ENCODE results near the gene IRF6. TPM values are rescaled to one million over a fixed set of nuclear protein-coding genes. Genes with fewer than 3 reads are reported as not detected.

Gene IRF6
- total RNA-seq, 2 donors from 2014 or later = 1.0 to 1.8 TPM

DNA sequence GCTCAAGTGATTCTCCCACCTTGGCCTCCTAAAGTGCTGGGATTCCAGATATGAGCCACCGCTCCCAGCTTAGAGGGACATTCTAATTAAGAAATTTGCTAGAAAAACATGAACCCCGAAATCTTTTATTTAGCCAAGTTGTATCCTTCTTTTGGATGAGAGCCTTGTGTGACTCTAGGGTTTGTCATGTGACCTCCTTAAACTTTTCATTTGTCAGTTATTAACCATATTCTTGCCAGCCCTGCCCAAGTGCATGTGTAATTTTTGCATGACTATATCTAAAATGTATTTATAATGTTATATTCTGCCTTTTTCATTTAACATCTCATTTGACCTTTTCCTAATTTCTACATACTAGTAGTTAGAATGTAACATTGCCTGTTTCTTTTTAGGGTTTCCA is 23.8 kb upstream of the IRF6 start:
- H3K9me3 Mint-ChIP-seq = no peaks in the 10 kb centered on the region
- peak overlapping the region; percentile 93 to 96 for H3K27ac Mint-ChIP-seq
- peaks cover 32 to 51% of the 10 kb centered on the region in 2 donors for H3K36me3 Mint-ChIP-seq
- DNase-seq (ENCODE audit: low spot score in 2 of 2) (no peak), ATAC-seq (no peak)

DNA sequence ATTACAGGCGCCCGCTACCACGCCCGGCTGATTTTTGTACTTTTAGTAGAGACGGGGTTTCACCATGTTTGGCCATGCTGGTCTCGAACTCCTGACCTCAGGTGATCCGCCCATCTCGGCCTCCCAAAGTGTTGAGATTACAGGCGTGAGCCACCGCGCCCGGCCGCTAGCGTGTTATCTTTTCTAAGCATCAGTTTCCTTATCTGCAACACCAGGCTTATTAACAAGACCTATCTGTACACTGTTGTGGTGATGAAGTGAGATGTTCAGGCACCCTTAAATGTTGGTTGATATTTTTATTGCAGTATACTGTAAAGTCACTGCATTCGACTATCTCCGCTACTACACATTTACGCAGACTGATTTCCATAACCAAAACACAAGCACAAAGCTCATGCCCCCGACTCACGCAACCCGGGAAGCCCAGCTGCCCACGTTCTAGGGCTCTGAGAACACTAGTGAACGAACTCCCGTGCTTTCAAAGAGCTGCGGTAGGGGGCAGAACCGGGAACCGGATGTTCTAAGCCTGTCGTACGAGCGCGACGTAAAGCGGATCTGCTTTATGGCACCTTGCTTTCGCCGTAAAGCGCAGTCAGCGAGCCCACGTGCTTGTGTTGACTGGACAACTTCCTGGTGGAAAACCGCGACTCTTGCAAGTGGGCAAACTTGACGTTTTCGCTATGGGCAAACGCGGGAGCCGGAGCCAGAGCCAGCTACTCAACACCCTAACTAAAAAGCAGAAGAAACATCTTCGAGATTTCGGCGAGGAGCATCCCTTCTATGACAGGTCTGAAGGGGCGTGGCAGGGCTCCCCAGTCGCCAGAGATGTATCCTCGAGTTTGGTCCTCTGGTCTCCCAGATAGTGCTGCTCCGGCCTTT is 21.7 kb upstream of the IRF6 start, which contains the start of gene UTP25:
TSS of gene UTP25 (plus strand) at position 589 of the 879 bp plus-strand sequence. CDS start at position 681, 92 bp downstream.
- H3K9me3 Mint-ChIP-seq = no peaks in the 10 kb centered on the region
- peak; percentile 88 to 92 for ATAC-seq
- peak within 1 kb of the TSS; percentile 93 to 96 for H3K27ac Mint-ChIP-seq
- DNase-seq (ENCODE audit: low spot score in 2 of 2) = peak; percentile 89 to 94
- peaks cover 12 to 30% of the 10 kb centered on the region in 2 donors for H3K36me3 Mint-ChIP-seq

GRCh38 chr1:209825591-209826434 is 19.9 kb upstream of the IRF6 start:
- peaks cover 8 to 21% of the 10 kb centered on the region in 2 donors for H3K36me3 Mint-ChIP-seq
- ATAC-seq (no peak), DNase-seq (ENCODE audit: low spot score in 2 of 2) (no peak)
- no peaks in the 10 kb centered on the region for H3K9me3 Mint-ChIP-seq
- peak overlapping the region in 1 of 2 donors; percentile 93 for H3K27ac Mint-ChIP-seq

- Mint-ChIP-seq H3K9me3 (no peaks in the 10 kb centered on the region), H3K27ac (peak overlapping the region; percentile 17 to 46), H3K36me3 (peaks cover 0 to 9% of the 10 kb centered on the region in 2 donors)
- DNase-seq (ENCODE audit: low spot score in 2 of 2) (no peak), ATAC-seq (peak; percentile 21 to 33)
Measured at GRCh38 chr1:209823143-209824041, 17.4 kb upstream of the IRF6 start.

- no peak for DNase-seq (ENCODE audit: low spot score in 2 of 2)
- no peak for ATAC-seq
- Mint-ChIP-seq H3K27ac (peak overlapping the region; percentile 17 to 46), H3K9me3 (no peaks in the 10 kb centered on the region), H3K36me3 (peaks cover 0 to 4% of the 10 kb centered on the region in 2 donors)
Measured at GRCh38 chr1:209822706-209823105, 16.8 kb upstream of the IRF6 start.

DNA sequence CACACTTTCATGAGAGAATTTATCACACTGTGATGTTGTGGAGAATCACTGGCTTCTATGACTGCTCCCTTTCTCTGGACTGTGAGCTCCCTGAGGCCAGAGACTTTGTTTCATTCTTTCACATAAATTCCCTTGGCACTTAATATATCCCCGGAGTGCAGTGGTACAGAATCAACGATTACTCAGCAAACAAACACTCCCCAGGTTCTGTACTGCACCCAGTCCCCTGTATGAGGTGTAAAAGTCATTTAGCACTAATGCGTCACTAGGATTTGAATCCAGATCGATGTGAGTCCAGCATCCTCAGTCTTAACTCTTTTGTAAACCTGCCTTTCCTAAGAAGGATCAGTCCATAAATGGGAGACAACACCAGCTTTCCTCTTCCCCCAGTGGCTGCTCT is 15.0 kb upstream of the IRF6 start:
- Mint-ChIP-seq H3K36me3 (no peaks in the 10 kb centered on the region), H3K27ac (no peak overlapping the region), H3K9me3 (no peaks in the 10 kb centered on the region)
- ATAC-seq = peak in 1 of 2 donors; percentile 19
- DNase-seq (ENCODE audit: low spot score in 2 of 2) = no peak

DNA sequence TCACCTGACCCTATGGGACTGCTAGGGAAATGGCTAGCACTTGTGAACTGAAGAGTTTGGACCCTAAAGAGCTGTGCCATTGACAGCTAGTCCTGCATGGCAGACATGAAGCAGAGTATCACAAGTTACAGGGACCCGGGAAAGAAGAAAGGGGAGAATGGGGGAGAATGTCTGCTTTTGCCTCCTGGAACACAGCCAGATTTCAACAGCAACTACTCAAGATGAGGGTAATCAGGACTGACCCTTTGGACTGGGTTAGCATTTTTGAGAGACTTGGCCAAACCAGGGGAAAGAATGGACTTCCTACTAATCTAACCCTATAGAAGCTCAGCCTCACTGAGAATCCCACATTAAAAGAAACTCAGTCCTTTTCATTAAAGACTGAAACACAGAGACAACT is 13.1 kb upstream of the IRF6 start:
- Mint-ChIP-seq H3K36me3 (no peaks in the 10 kb centered on the region), H3K27ac (no peak overlapping the region)
- ATAC-seq = no peak

GRCh38 chr1:209817691-209818090 is 11.7 kb upstream of the IRF6 start:
- Mint-ChIP-seq H3K27ac (no peak overlapping the region), H3K9me3 (no peaks in the 10 kb centered on the region), H3K36me3 (no peaks in the 10 kb centered on the region)
- DNase-seq (ENCODE audit: low spot score in 2 of 2) = no peak
- ATAC-seq = no peak

More for the DNA sequence above, 13.1 kb upstream of the IRF6 start:
- H3K9me3 Mint-ChIP-seq = no peaks in the 10 kb centered on the region
- DNase-seq (ENCODE audit: low spot score in 2 of 2) = no peak

- no peak for ATAC-seq
- H3K9me3 Mint-ChIP-seq = no peaks in the 10 kb centered on the region
Measured at GRCh38 chr1:209816923-209817322, 11.0 kb upstream of the IRF6 start.

GRCh38 chr1:209815931-209816341 is 10.0 kb upstream of the IRF6 start:
- H3K27ac Mint-ChIP-seq = peak overlapping the region; percentile 27 to 70
- H3K9me3 Mint-ChIP-seq = no peaks in the 10 kb centered on the region
- DNase-seq (ENCODE audit: low spot score in 2 of 2) = no peak
- peak in 1 of 2 donors; percentile 16 for ATAC-seq
- H3K36me3 Mint-ChIP-seq = no peaks in the 10 kb centered on the region

More at GRCh38 chr1:209816923-209817322, 11.0 kb upstream of the IRF6 start:
- no peak for DNase-seq (ENCODE audit: low spot score in 2 of 2)
- H3K36me3 Mint-ChIP-seq = no peaks in the 10 kb centered on the region
- peak overlapping the region in 1 of 2 donors; percentile 70 for H3K27ac Mint-ChIP-seq

GRCh38 chr1:209815490-209815889 is 9.5 kb upstream of the IRF6 start:
- peak in 1 of 2 donors; percentile 16 for ATAC-seq
- H3K27ac Mint-ChIP-seq = peak overlapping the region in 1 of 2 donors; percentile 70

GRCh38 chr1:209813902-209814301 is 8.0 kb upstream of the IRF6 start:
- no peak for DNase-seq (ENCODE audit: low spot score in 2 of 2)
- no peak for ATAC-seq
- no peaks in the 10 kb centered on the region for H3K36me3 Mint-ChIP-seq
- no peaks in the 10 kb centered on the region for H3K9me3 Mint-ChIP-seq
- no peak overlapping the region for H3K27ac Mint-ChIP-seq

More at GRCh38 chr1:209815490-209815889, 9.5 kb upstream of the IRF6 start:
- Mint-ChIP-seq H3K9me3 (no peaks in the 10 kb centered on the region), H3K36me3 (no peaks in the 10 kb centered on the region)
- DNase-seq (ENCODE audit: low spot score in 2 of 2) = no peak

DNA sequence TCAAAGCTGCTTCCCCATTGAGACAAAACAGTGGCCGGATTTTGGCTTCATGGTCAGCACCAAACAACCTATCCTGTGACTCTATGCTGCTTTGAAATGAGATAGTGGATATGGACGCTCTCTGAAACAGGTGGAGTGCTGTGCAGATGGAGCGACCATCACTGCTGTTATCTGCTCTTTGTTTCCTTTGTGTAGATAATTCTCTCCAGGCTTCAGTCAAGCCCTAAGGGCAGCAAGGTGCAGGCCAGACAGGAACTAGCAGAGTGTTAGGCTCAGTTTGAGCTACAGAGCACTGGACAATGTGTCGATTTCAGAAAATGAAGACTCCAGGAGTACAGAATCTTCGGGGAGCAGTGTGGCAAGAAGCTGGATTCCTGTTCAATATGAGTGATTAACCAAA is 4.8 kb upstream of the IRF6 start:
- DNase-seq (ENCODE audit: low spot score in 2 of 2) = no peak
- ATAC-seq = no peak
- Mint-ChIP-seq H3K9me3 (no peaks in the 10 kb centered on the region), H3K36me3 (no peaks in the 10 kb centered on the region), H3K27ac (no peak overlapping the region)

- no peak for DNase-seq (ENCODE audit: low spot score in 2 of 2)
- no peak overlapping the region for H3K27ac Mint-ChIP-seq
- no peaks in the 10 kb centered on the region for H3K9me3 Mint-ChIP-seq
- ATAC-seq = no peak
- no peaks in the 10 kb centered on the region for H3K36me3 Mint-ChIP-seq
Measured at GRCh38 chr1:209809611-209810010, 3.7 kb upstream of the IRF6 start.

DNA sequence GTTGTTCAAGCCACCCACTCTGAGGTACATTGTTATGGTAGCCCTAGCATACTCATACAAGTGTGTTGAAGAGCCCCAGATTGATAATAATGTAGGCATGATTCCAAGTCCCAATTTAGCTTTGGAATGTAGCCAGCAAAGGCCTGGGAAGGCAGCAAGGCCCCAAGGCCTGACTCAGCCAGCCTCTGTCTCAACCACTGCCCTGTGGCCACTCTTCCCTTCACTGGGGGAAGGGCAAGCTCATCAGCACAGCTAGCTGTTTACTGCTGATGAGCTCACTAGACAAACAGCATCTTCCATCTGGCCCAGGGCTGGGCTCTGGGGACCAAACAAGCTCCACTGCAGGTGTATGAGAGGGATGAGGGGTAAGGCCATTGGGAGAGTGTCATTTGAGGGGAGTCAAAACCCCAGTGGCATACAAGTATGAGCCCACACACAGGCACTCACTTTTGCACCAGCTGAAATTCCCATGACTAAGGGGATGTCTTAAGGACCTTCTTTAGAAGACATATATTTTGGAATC is 2.2 kb upstream of the IRF6 start:
- H3K27ac Mint-ChIP-seq = no peak overlapping the region
- no peak for ATAC-seq
- no peaks in the 10 kb centered on the region for H3K9me3 Mint-ChIP-seq
- DNase-seq (ENCODE audit: low spot score in 2 of 2) = no peak
- no peaks in the 10 kb centered on the region for H3K36me3 Mint-ChIP-seq

GRCh38 chr1:209807509-209807908 is 1.6 kb upstream of the IRF6 start:
- H3K36me3 Mint-ChIP-seq = no peaks in the 10 kb centered on the region
- DNase-seq (ENCODE audit: low spot score in 2 of 2) = no peak
- H3K27ac Mint-ChIP-seq = no peak overlapping the region
- H3K9me3 Mint-ChIP-seq = no peaks in the 10 kb centered on the region
- ATAC-seq = no peak

All from activated naive CD4-positive, alpha-beta T cell treated with anti-CD3 and anti-CD28 coated beads, Interleukin-2, amount 50 U/mL, for 72 hours (primary cell).